Calu3 (cell line): ENCODE data around the gene AGO4. TPM values are rescaled to one million over a fixed set of nuclear protein-coding genes. Genes with fewer than 3 reads are reported as not detected.
"Not testable (repeated sequence)": the region's sequence is repeated elsewhere in the genome, so short reads cannot be mapped to it uniquely, and the experiment has no call there.

Source experiments
- BruUV-seq: library from RNA; stranded (reverse); fragments of 400-500 nt; replicated peaks from 2 replicates; lab custom pipeline; 2021; lab: Mats Ljungman, UMichigan
- CTCF ChIA-PET: fragments of 300-600 bp; sonication (Branson Sonifier 250); formaldehyde crosslinking; loops from one replicate; lab custom pipeline; 2022; ENCODE audit warnings: antibody characterized with exemption; lab: Charles Lee
- DNase-seq: peaks from one replicate; pipeline ENCODE4 v3.0.0; 2022
- H3K27ac Mint-ChIP-seq: one replicate; pipeline ENCODE4 v1.8.0; 2022; ENCODE audit warnings: mixed read lengths; ENCODE audit not compliant: unreplicated experiment
- H3K27me3 Mint-ChIP-seq: one replicate; pipeline ENCODE4 v1.8.0; 2022; ENCODE audit warnings: mixed read lengths; ENCODE audit not compliant: unreplicated experiment
- H3K36me3 Mint-ChIP-seq: one replicate; pipeline ENCODE4 v1.8.0; 2022; ENCODE audit warnings: mild to moderate bottlenecking, moderate library complexity, mixed read lengths; ENCODE audit not compliant: insufficient read depth, unreplicated experiment
- H3K4me1 Mint-ChIP-seq: one replicate; pipeline ENCODE4 v1.8.0; 2022; ENCODE audit warnings: mild to moderate bottlenecking, low read depth, mixed read lengths; ENCODE audit not compliant: unreplicated experiment
- H3K4me3 Mint-ChIP-seq: one replicate; pipeline ENCODE4 v1.8.0; 2022; ENCODE audit warnings: mild to moderate bottlenecking, low read depth, moderate library complexity, mixed read lengths; ENCODE audit not compliant: unreplicated experiment
- H3K9me3 Mint-ChIP-seq: one replicate; pipeline ENCODE4 v1.8.0; 2022; ENCODE audit warnings: low read depth, mixed read lengths; ENCODE audit not compliant: unreplicated experiment
- CTCF ChIP-seq: fragments of 200-600 bp; IDR thresholded peaks from one replicate; pipeline ENCODE4 v1.8.0; 2022; ENCODE audit warnings: antibody characterized with exemption; ENCODE audit not compliant: unreplicated experiment
- intact Hi-C: fragments of 100-400 bp; cut with micrococcal nuclease; formaldehyde crosslinking; loops from one replicate; pipeline ENCODE4 v1.10.0; 2022; ENCODE audit not compliant: unreplicated experiment
- total RNA-seq: library from RNA; stranded (reverse); gene quantifications from 2 replicates; pipeline ENCODE4 v1.2.3, GENCODE V29; 2022

AGO4 gene
- total RNA-seq, 1 experiment from 2014 or later = 8.3 TPM

DNA sequence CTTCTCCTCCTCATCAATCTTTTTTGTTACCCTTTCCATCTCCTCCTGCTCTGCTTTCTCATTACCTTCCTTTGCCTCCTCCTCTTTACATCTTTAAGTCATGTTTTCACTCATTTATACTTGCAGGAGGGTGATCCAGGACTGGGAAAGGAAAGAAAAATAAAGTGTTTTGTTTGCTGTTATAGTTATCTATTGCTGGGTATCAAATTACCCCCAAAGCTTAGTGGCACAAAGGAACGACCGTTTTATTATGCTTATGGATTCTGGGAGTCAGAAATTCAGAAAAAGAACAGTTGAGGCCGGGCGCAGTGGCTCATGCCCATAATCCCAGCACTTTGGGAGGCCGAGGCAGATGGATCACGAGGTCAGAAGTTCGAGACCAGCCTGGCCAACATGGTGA is 12.5 kb upstream of the AGO4 start:
- Mint-ChIP-seq H3K27me3 (peaks cover 7% of the 10 kb centered on the region), H3K27ac (no peak overlapping the region), H3K9me3 (no peaks in the 10 kb centered on the region), H3K4me1 (no peaks in the 10 kb centered on the region), H3K4me3 (no peak overlapping the region), H3K36me3 (no peaks in the 10 kb centered on the region)
- DNase-seq = no peak
- no peak for TF ChIP-seq CTCF
- intact Hi-C loops = no loop called here
- no TSS peak for BruUV-seq
- CTCF ChIA-PET = no interaction called here

- intact Hi-C loops = no loop called here
- H3K36me3 Mint-ChIP-seq = no peaks in the 10 kb centered on the region
- H3K4me3 Mint-ChIP-seq = no peak overlapping the region
- TF ChIP-seq CTCF = no peak
- H3K27me3 Mint-ChIP-seq = peaks cover 7% of the 10 kb centered on the region
- H3K9me3 Mint-ChIP-seq = no peaks in the 10 kb centered on the region
- CTCF ChIA-PET = no interaction called here
- no peak for DNase-seq
- H3K4me1 Mint-ChIP-seq = no peaks in the 10 kb centered on the region
- BruUV-seq = no TSS peak
- no peak overlapping the region for H3K27ac Mint-ChIP-seq
Measured at GRCh38 chr1:35797380-35797779, 10.4 kb upstream of the AGO4 start.

DNA sequence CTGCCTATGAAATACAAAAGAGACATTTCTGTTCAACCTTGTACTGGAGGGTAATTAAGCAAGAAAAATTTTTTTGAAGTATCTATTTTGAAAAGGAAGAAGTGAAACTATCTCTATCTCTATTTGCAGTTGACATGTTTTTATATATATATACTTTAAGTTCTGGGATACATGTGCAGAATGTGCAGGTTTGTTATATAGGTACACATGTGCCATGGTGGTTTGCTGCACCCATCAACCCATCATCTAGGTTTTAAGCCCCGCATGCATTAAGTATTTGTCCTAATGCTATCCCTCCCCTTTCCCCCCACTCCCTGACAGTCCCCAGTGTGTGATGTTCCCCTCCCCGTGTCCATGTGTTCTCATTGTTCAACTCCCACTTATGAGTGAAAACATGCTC is 9.8 kb upstream of the AGO4 start:
- H3K9me3 Mint-ChIP-seq, H3K36me3 Mint-ChIP-seq, CTCF ChIA-PET, DNase-seq, H3K27me3 Mint-ChIP-seq, intact Hi-C loops, H3K27ac Mint-ChIP-seq, BruUV-seq, H3K4me3 Mint-ChIP-seq, H3K4me1 Mint-ChIP-seq: not testable (repeated sequence)

DNA sequence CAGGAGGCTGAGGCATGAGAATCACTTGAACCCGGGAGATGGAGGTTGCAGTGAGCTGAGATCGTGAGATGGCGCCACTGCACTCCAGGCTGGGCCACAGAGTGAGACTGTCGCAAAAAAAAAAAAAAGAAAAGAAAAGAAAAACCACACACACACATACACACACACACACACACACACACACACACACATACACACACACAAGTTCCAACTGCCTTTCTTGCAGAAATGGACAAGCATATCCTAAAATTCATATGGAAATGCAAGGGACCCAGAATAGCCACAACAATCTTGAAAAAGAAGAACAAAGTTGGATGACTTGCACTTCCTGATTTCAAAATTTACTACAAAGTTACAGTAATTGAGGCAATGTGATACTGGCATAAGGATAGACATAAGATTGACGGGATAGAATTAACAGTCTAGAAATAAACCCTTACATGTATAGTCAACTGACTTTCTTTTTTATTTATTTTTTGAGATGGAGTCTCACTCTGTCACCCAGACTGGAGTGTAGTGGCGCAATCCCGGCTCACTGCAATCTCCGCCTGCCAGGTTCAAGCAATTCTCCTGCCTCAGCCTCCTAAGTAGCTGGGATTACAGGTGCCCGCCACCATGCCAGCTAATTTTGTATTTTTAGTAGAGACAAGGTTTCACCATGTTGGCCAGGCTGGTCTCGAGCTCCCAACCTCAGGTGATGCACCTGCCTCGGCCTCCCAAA is 7.5 kb upstream of the AGO4 start:
- H3K4me1 Mint-ChIP-seq, CTCF ChIA-PET, intact Hi-C loops, H3K27me3 Mint-ChIP-seq, H3K4me3 Mint-ChIP-seq, H3K9me3 Mint-ChIP-seq, DNase-seq, H3K27ac Mint-ChIP-seq, H3K36me3 Mint-ChIP-seq, BruUV-seq: not testable (repeated sequence)

- TF ChIP-seq CTCF = no peak
- no peaks in the 10 kb centered on the region for H3K27me3 Mint-ChIP-seq
- H3K9me3 Mint-ChIP-seq = no peaks in the 10 kb centered on the region
- peak overlapping the region; percentile 76 for H3K27ac Mint-ChIP-seq
- H3K4me1 Mint-ChIP-seq = peaks cover 15% of the 10 kb centered on the region
- CTCF ChIA-PET = no interaction called here
- intact Hi-C loops = no loop called here
- peaks cover 22% of the 10 kb centered on the region for H3K36me3 Mint-ChIP-seq
- no TSS peak for BruUV-seq
- peak overlapping the region; percentile 78 for H3K4me3 Mint-ChIP-seq
- peak; percentile 20 for DNase-seq
Measured at GRCh38 chr1:35808450-35809113, 766 bp downstream of the AGO4 start.
